GM12878 (cell line): ENCODE results near the gene STX16. TPM values are rescaled to one million over a fixed set of nuclear protein-coding genes. Genes with fewer than 3 reads are reported as not detected.

Experiments used
- ATAC-seq: fragments of 200-7000 bp; cut with Tn5 transposase; 3 replicates; pipeline ENCODE4 v1.9.1; 2020; ENCODE audit warnings: mild to moderate bottlenecking, moderate library complexity
- BruUV-seq: library from RNA; stranded (reverse); fragments of 400-500 nt; replicated peaks from 2 replicates; lab custom pipeline; 2021; lab: Mats Ljungman, UMichigan
- CTCF ChIA-PET: fragments of 300-600 bp; sonication (Branson Sonifier 250); formaldehyde crosslinking; extraction: SDS; loops from one replicate; lab custom pipeline; 2021; ENCODE audit warnings: inconsistent platforms; lab: Yijun Ruan, JAX
- POLR2A ChIA-PET: fragments of 350-600 bp; formaldehyde crosslinking; extraction: SDS; loops from one replicate; lab custom pipeline; 2021; ENCODE audit warnings: inconsistent platforms; lab: Charles Lee
- RAD21 ChIA-PET: fragments of 300-600 bp; sonication (Branson Sonifier 250); formaldehyde crosslinking; loops from one replicate; lab custom pipeline; 2023; ENCODE audit warnings: antibody characterized with exemption; ENCODE audit not compliant: unreplicated experiment; lab: Charles Lee
- SMC1A ChIA-PET: fragments of 300-600 bp; sonication (Branson Sonifier 250); formaldehyde crosslinking; loops from one replicate; lab custom pipeline; 2023; ENCODE audit not compliant: unreplicated experiment, uncharacterized antibody; lab: Charles Lee
- DNase-seq: peaks from one replicate; pipeline ENCODE4 v3.0.0-alpha.2; 2011; ENCODE audit warnings: low read depth, low spot score
- FAIRE-seq: peaks from 3 replicates; lab custom pipeline; 2011; peaks lifted over from hg19 to GRCh38; lab: Jason Lieb, UNC
- H2AFZ ChIP-seq: 2 replicates; pipeline ENCODE4 v1.6.0; 2011; ENCODE audit warnings: low read depth, low read length, control low read depth; ENCODE audit not compliant: control insufficient read depth
- H3K27ac ChIP-seq: 2 replicates; pipeline ENCODE4 v1.5.1; 2011; ENCODE audit warnings: control low read depth; ENCODE audit not compliant: control insufficient read depth, insufficient read depth
- H3K27me3 ChIP-seq, 2 experiments: replicated peaks in 1 of 2; 2 replicates each; pipeline versions ENCODE4 v1.6.0 to v1.6.1; 2011; ENCODE audit warnings: low read length in 1 of 2; ENCODE audit not compliant: control insufficient read depth in 2 of 2, insufficient read depth in 2 of 2
- H3K36me3 ChIP-seq, 2 experiments: 2 replicates each; pipeline ENCODE4 v1.5.1; 2011; ENCODE audit warnings: low read length in 1 of 2; ENCODE audit not compliant: control insufficient read depth in 2 of 2, insufficient read depth in 2 of 2
- H3K4me1 ChIP-seq: 2 replicates; pipeline ENCODE4 v1.6.1; 2011; ENCODE audit warnings: mild to moderate bottlenecking, low read length, moderate library complexity, mixed read lengths; ENCODE audit not compliant: control insufficient read depth, insufficient read depth
- H3K4me2 ChIP-seq: 2 replicates; pipeline ENCODE4 v1.6.0; 2011; ENCODE audit warnings: control low read depth; ENCODE audit not compliant: control insufficient read depth, insufficient read depth
- H3K4me3 ChIP-seq: fragments of 200-600 bp; sonication (generic); 2 replicates; pipeline ENCODE4 v1.5.1; 2016
- H3K79me2 ChIP-seq: 2 replicates; pipeline ENCODE4 v1.6.0; 2011; ENCODE audit warnings: low read length; ENCODE audit not compliant: control insufficient read depth, insufficient read depth
- H3K9ac ChIP-seq: 2 replicates; pipeline ENCODE4 v1.8.0; 2011; ENCODE audit warnings: low read length, control low read depth, mixed read lengths; ENCODE audit not compliant: control insufficient read depth, insufficient read depth
- H3K9me3 ChIP-seq: replicated peaks from 3 replicates; pipeline ENCODE4 v1.5.1; 2011; ENCODE audit warnings: mild to moderate bottlenecking, low read length; ENCODE audit not compliant: control insufficient read depth, insufficient read depth
- H4K20me1 ChIP-seq: 2 replicates; pipeline ENCODE4 v1.6.0; 2011; ENCODE audit not compliant: control insufficient read depth, insufficient read depth
- CBX5 ChIP-seq: sonication (generic); IDR thresholded peaks from 2 replicates; pipeline ENCODE4 v1.6.1; 2016; ENCODE audit warnings: low read depth, moderate library complexity, mild to moderate bottlenecking, inconsistent platforms
- EED ChIP-seq: sonication (generic); IDR thresholded peaks from 2 replicates; pipeline ENCODE4 v1.6.1; 2016; ENCODE audit warnings: antibody characterized with exemption, low read depth
- GATAD2B ChIP-seq: fragments of 450-650 bp; conservative IDR thresholded peaks from 2 replicates; pipeline ENCODE4 v1.6.1; 2017; ENCODE audit warnings: low read depth, mild to moderate bottlenecking, moderate library complexity
- POLR2AphosphoS2 ChIP-seq: IDR thresholded peaks from 2 replicates; pipeline ENCODE4 v1.6.1; 2011; ENCODE audit warnings: low read depth, mild to moderate bottlenecking, low read length, improper control_type of control experiment, moderate library complexity
- RAD21 ChIP-seq: IDR thresholded peaks from 2 replicates; pipeline ENCODE4 v1.6.1; 2011; ENCODE audit warnings: mild to moderate bottlenecking, low read depth, low read length, moderate library complexity; ENCODE audit not compliant: insufficient read depth
- SP1 ChIP-seq: IDR thresholded peaks from one replicate; pipeline ENCODE4 v1.6.1; 2011; ENCODE audit warnings: low read depth, low read length
- STAT1 ChIP-seq: fragments of 450-650 bp; conservative IDR thresholded peaks from 2 replicates; pipeline ENCODE4 v1.6.1; 2014; ENCODE audit warnings: antibody characterized with exemption, mild to moderate bottlenecking
- TCF12 ChIP-seq: IDR thresholded peaks from 2 replicates; pipeline ENCODE4 v1.6.1; 2011; ENCODE audit warnings: low read depth, mild to moderate bottlenecking, low read length
- WGBS: methylation state at CpG from one replicate; pipeline ENCODE4 v1.1.6; 2016; ENCODE audit warnings: low lambda C conversion rate; ENCODE audit not compliant: insufficient replicate concordance, insufficient coverage; ENCODE audit errors: missing lambda C conversion rate; 5-methylcytosine and 5-hydroxymethylcytosine counted together
- in situ Hi-C: fragments of 300-500 bp; cut with MboI; formaldehyde crosslinking; loops from 9 replicates; pipeline ENCODE4 v1.14.3; 2018; ENCODE audit warnings: mixed read lengths
- intact Hi-C: fragments of 100-400 bp; cut with micrococcal nuclease; formaldehyde crosslinking; loops from one replicate; pipeline ENCODE4 v1.14.2; 2022; ENCODE audit not compliant: unreplicated experiment
- polyA plus RNA-seq, 11 experiments: library from polyadenylated mRNA; depleted of rRNA in 4 of 11; unstranded in 6 of 11; stranded (reverse) in 5 of 11; fragments of >200 nt; fragmentation: Nextera tagmentation in 4 of 11; fragmentation: Illumina TruSeq in 1 of 11; extraction: Ambion mirVana in 4 of 11; extraction: Trizol in 1 of 11; gene quantifications; 1 replicate in 1 of 11; 2 replicates in 10 of 11; pipeline versions ENCODE4 v1.2.1 to v1.2.3, GENCODE V29; 2011 to 2016; ENCODE audit warnings: inconsistent platforms in 2 of 11, missing spikeins in 2 of 11, low read depth in 1 of 11
- total RNA-seq, 4 experiments: library from RNA; depleted of rRNA in 3 of 4; stranded (reverse); fragments of >200 nt in 3 of 4; fragmentation: Illumina TruSeq in 1 of 4; extraction: Trizol in 1 of 4; gene quantifications; 2 replicates each; pipeline versions ENCODE4 v1.2.1 to v1.2.3, GENCODE V29; 2013 to 2021
- TF ChIP-seq, protein P1 (sequence below): fragments of 450-650 bp; IDR thresholded peaks from 2 replicates; pipeline ENCODE4 v1.6.1; 2017; ENCODE audit warnings: mild to moderate bottlenecking
- TF ChIP-seq, protein P2 (sequence below): fragments of 450-650 bp; IDR thresholded peaks from 2 replicates; pipeline ENCODE4 v1.6.1; 2016; ENCODE audit warnings: mild to moderate bottlenecking

The STX16 gene
- total and polyA plus RNA-seq, 10 of the 15 experiments (the other 5 are each of a cell fraction or from before 2014, with no cell fraction given): 6.3 to 68.4 (median 35.8) TPM

DNA sequence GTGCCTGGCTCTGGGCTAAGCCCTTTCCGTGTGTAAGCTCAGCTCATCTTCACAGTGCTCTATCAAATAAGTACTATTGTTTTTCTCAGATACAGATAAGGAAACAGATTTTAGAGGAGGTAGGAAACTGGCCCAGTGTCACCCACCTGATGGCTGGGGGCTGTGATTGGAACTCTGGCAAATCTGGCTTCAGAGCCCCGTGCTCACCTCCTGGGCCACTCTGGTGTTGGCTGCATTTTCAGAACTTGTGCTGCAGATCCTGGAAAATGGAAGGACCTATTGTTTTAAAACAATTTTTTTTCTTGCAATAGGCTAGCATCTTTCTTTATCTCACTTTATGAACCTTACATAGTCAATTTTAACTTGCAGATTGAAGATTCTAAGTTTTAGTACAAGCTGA, 5.7 kb downstream of the STX16 start:
- Histone ChIP-seq H3K4me1 (peaks cover 13% of the 10 kb centered on the region), H3K36me3 (peaks cover 3 to 20% of the 10 kb centered on the region in 2 experiments), H3K27ac (no peak overlapping the region), H2AFZ (no peak overlapping the region), H3K9me3 (no peaks in the 10 kb centered on the region), H3K9ac (peak overlapping the region; percentile 25), H4K20me1 (no peaks in the 10 kb centered on the region), H3K79me2 (peaks cover 95% of the 10 kb centered on the region), H3K27me3 (no peaks in the 10 kb centered on the region), H3K4me2 (peak overlapping the region; percentile 83), H3K4me3 (0 out of 2 replicates have a peak overlapping the region, but pooled peaks have one; percentile 11)
- ATAC-seq (0 out of 3 replicates have a peak, but pooled peaks have one; percentile 2), FAIRE-seq (no peak), DNase-seq (no peak)
- intact Hi-C loops: loop anchor here (10.0 kb wide), 3 partner anchors 328 to 378 kb away; partner anchors contain the start of genes ATP5F1E, NELFCD and RAB22A
- ChIA-PET POLR2A (interaction anchor here (1.2 kb wide), 1 partner anchor 10 kb away, joined by 3 read pairs; no protein-coding TSS in a partner anchor), RAD21 (interaction anchor here (0.6 to 1.1 kb wide), 4 partner anchors 8 to 198 kb away, joined by 3 read pairs; no protein-coding TSS in a partner anchor), SMC1A (interaction anchor here (0.9 to 3.1 kb wide), 9 partner anchors 8 to 421 kb away, joined by 3 to 17 read pairs (median 3); no protein-coding TSS in a partner anchor), CTCF (interaction anchor here (1.0 to 2.0 kb wide), 5 partner anchors 8 to 419 kb away, joined by 3 to 7 read pairs (median 5); no protein-coding TSS in a partner anchor)
- in situ Hi-C loops: loop anchor here (10.0 to 25.0 kb wide), 3 partner anchors 262 to 1270 kb away; partner anchors contain the start of genes PRELID3B and RBM38
- WGBS: 97% methylated on average over 2 of the region's 2 CpGs
- TF ChIP-seq EED (no peak), POLR2AphosphoS2 (no peak), RAD21 (no peak), STAT1 (no peak), GATAD2B (no peak), TCF12 (no peak), SP1 (no peak), CBX5 (no peak)
- TF ChIP-seq, protein P1, sequence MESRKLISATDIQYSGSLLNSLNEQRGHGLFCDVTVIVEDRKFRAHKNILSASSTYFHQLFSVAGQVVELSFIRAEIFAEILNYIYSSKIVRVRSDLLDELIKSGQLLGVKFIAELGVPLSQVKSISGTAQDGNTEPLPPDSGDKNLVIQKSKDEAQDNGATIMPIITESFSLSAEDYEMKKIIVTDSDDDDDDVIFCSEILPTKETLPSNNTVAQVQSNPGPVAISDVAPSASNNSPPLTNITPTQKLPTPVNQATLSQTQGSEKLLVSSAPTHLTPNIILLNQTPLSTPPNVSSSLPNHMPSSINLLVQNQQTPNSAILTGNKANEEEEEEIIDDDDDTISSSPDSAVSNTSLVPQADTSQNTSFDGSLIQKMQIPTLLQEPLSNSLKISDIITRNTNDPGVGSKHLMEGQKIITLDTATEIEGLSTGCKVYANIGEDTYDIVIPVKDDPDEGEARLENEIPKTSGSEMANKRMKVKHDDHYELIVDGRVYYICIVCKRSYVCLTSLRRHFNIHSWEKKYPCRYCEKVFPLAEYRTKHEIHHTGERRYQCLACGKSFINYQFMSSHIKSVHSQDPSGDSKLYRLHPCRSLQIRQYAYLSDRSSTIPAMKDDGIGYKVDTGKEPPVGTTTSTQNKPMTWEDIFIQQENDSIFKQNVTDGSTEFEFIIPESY: no peak
- TF ChIP-seq, protein P2, sequence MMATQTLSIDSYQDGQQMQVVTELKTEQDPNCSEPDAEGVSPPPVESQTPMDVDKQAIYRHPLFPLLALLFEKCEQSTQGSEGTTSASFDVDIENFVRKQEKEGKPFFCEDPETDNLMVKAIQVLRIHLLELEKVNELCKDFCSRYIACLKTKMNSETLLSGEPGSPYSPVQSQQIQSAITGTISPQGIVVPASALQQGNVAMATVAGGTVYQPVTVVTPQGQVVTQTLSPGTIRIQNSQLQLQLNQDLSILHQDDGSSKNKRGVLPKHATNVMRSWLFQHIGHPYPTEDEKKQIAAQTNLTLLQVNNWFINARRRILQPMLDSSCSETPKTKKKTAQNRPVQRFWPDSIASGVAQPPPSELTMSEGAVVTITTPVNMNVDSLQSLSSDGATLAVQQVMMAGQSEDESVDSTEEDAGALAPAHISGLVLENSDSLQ: no peak
- TF ChIP-seq, all 136 proteins: peak for 0
- BruUV-seq: no TSS peak
